ENCODE results near the gene SPAG17.

SPAG17 gene

GRCh38 chr1:118159569-118159968 is 25.5 kb downstream of the SPAG17 start:
- no peak for DNase-seq

GRCh38 chr1:118158924-118159323 is 26.1 kb downstream of the SPAG17 start:
- DNase-seq, result no peak

- no peak for DNase-seq
Observed at GRCh38 chr1:118157506-118157905, 27.5 kb downstream of the SPAG17 start.

- no peak for DNase-seq
Observed at GRCh38 chr1:118155106-118155505, 29.9 kb downstream of the SPAG17 start.

- no peak for DNase-seq
Observed at GRCh38 chr1:118154220-118154619, 30.8 kb downstream of the SPAG17 start.

GRCh38 chr1:118151312-118151937 is 33.6 kb downstream of the SPAG17 start:
- DNase-seq, result peak; percentile 5

- DNase-seq, result no peak
Observed at GRCh38 chr1:118149799-118150198, 35.2 kb downstream of the SPAG17 start.

- DNase-seq, result no peak
Observed at GRCh38 chr1:118148034-118148433, 37.0 kb downstream of the SPAG17 start.

GRCh38 chr1:118147522-118147921 is 37.5 kb downstream of the SPAG17 start:
- no peak for DNase-seq

- no peak for DNase-seq
Observed at GRCh38 chr1:118145721-118146120, 39.3 kb downstream of the SPAG17 start.

GRCh38 chr1:118144684-118145083 is 40.3 kb downstream of the SPAG17 start:
- no peak for DNase-seq

GRCh38 chr1:118143831-118144230 is 41.2 kb downstream of the SPAG17 start:
- no peak for DNase-seq

- no peak for DNase-seq
Observed at GRCh38 chr1:118143121-118143520, 41.9 kb downstream of the SPAG17 start.

- DNase-seq, result no peak
Observed at GRCh38 chr1:118142546-118142945, 42.5 kb downstream of the SPAG17 start.

GRCh38 chr1:118137900-118138299 is 47.1 kb downstream of the SPAG17 start:
- DNase-seq, result no peak

- no peak for DNase-seq
Observed at GRCh38 chr1:118136187-118136941, 48.7 kb downstream of the SPAG17 start.

- DNase-seq, result no peak
Observed at GRCh38 chr1:118132000-118132399, 53.0 kb downstream of the SPAG17 start.

GRCh38 chr1:118128761-118129160 is 56.3 kb downstream of the SPAG17 start:
- DNase-seq, result no peak

GRCh38 chr1:118124064-118124463 is 61.0 kb downstream of the SPAG17 start:
- DNase-seq, result no peak

GRCh38 chr1:118123116-118123839 is 61.8 kb downstream of the SPAG17 start:
- no peak for DNase-seq

- no peak for DNase-seq
Observed at GRCh38 chr1:118122234-118123004, 62.6 kb downstream of the SPAG17 start.

- no peak for DNase-seq
Observed at GRCh38 chr1:118118873-118119463, 66.1 kb downstream of the SPAG17 start.

- DNase-seq, result no peak
Observed at GRCh38 chr1:118118469-118118868, 66.6 kb downstream of the SPAG17 start.
